Adipose tissue (tissue), 3 donors: ENCODE measurements around the gene CTXN1. TPM values are rescaled to one million over a fixed set of nuclear protein-coding genes. Genes with fewer than 3 reads are reported as not detected.
"Not testable (repeated sequence)": the region's sequence is repeated elsewhere in the genome, so short reads cannot be mapped to it uniquely, and the experiment has no call there.

ENCODE experiments used
- H3K27ac ChIP-seq: one replicate; pipeline ENCODE4 v1.5.1; 2013; ENCODE audit warnings: low read depth, low read length
- WGBS, 3 donors: extraction: QIAGEN DNeasy Blood & Tissue Kit; methylation state at CpG; one replicate each; pipeline ENCODE4 v1.1.7; 2013; 5-methylcytosine and 5-hydroxymethylcytosine counted together
- polyA plus RNA-seq, 3 donors: library from polyadenylated mRNA; stranded (reverse); fragments of 200-250 nt; gene quantifications; one replicate each; pipeline ENCODE4 v1.2.3, GENCODE V29; 2013
- donor health status: healthy with polysubstance abuse.
- donor health status: Bipolar disorder and iron deficiency.
- donor health status: healthy.

The CTXN1 gene
- polyA plus RNA-seq = 1 to 10 TPM in 1 of 3 donors, under 1 TPM in 2; 0.36 to 1.3 (median 0.86) TPM

- H3K27ac ChIP-seq = no peak within 1 kb of the TSS
- WGBS, 3 donors = 10 to 19% (median 17%) methylated on average over 26 to 63 of the region's 65 CpGs
These were observed at the start of gene CTXN1 for GRCh38 chr19:7926021-7926726. CTXN1 (minus strand) TSS chr19:7926135; CDS start chr19:7925538, 597 bp downstream.

GRCh38 chr19:7975037-7975436 lies 49.1 kb upstream of the CTXN1 start:
- no peak overlapping the region for H3K27ac ChIP-seq
- WGBS, 3 donors = 65 to 82% (median 71%) methylated on average over 7 of the region's 7 CpGs

GRCh38 chr19:7973883-7974282 lies 47.9 kb upstream of the CTXN1 start:
- 92 to 95% (median 93%) methylated on average over 12 of the region's 12 CpGs for WGBS, 3 donors

GRCh38 chr19:7971553-7972520 lies 45.9 kb upstream of the CTXN1 start:
- no peak overlapping the region for H3K27ac ChIP-seq
- 81 to 89% (median 81%) methylated on average over 35 of the region's 35 CpGs for WGBS, 3 donors

More at GRCh38 chr19:7973883-7974282, 47.9 kb upstream of the CTXN1 start:
- no peak overlapping the region for H3K27ac ChIP-seq

- 69 to 74% (median 74%) methylated on average over 12 of the region's 12 CpGs for WGBS, 3 donors
- no peak overlapping the region for H3K27ac ChIP-seq
These were observed 44.9 kb upstream of the CTXN1 start for GRCh38 chr19:7970716-7971448.

GRCh38 chr19:7969555-7969939 lies 43.6 kb upstream of the CTXN1 start:
- 90 to 92% (median 91%) methylated on average over 11 of the region's 11 CpGs for WGBS, 3 donors

GRCh38 chr19:7968796-7969554 lies 43.0 kb upstream of the CTXN1 start:
- no peak overlapping the region for H3K27ac ChIP-seq
- 88 to 92% (median 89%) methylated on average over 20 of the region's 20 CpGs for WGBS, 3 donors

More at GRCh38 chr19:7969555-7969939, 43.6 kb upstream of the CTXN1 start:
- H3K27ac ChIP-seq = no peak overlapping the region

- no peak overlapping the region for H3K27ac ChIP-seq
- 89 to 95% (median 94%) methylated on average over 15 of the region's 15 CpGs for WGBS, 3 donors
These were observed 42.3 kb upstream of the CTXN1 start for GRCh38 chr19:7968008-7968795.

GRCh38 chr19:7965921-7966665 lies 40.2 kb upstream of the CTXN1 start:
- no peak overlapping the region for H3K27ac ChIP-seq
- WGBS, 3 donors = 92% methylated on average over 12 of the region's 12 CpGs

GRCh38 chr19:7965259-7965841 lies 39.4 kb upstream of the CTXN1 start:
- H3K27ac ChIP-seq = no peak overlapping the region
- WGBS, 3 donors = 84 to 88% (median 87%) methylated on average over 12 of the region's 12 CpGs

GRCh38 chr19:7963566-7963965 lies 37.6 kb upstream of the CTXN1 start:
- WGBS, 3 donors = 93 to 97% (median 95%) methylated on average over 25 of the region's 25 CpGs
- H3K27ac ChIP-seq = no peak overlapping the region

- WGBS, 3 donors = 67 to 88% (median 87%) methylated on average over 22 of the region's 22 CpGs
- H3K27ac ChIP-seq = no peak overlapping the region
These were observed 36.8 kb upstream of the CTXN1 start for GRCh38 chr19:7962644-7963268.

- no peak overlapping the region for H3K27ac ChIP-seq
- WGBS, 3 donors = 66 to 85% (median 83%) methylated on average over 13 of the region's 13 CpGs
These were observed 36.1 kb upstream of the CTXN1 start for GRCh38 chr19:7961920-7962626.

GRCh38 chr19:7961082-7961481 lies 35.1 kb upstream of the CTXN1 start:
- H3K27ac ChIP-seq = not testable (repeated sequence)
- WGBS, 3 donors = 84 to 96% (median 94%) methylated on average over 4 of the region's 4 CpGs

GRCh38 chr19:7959211-7959610 lies 33.3 kb upstream of the CTXN1 start:
- no peak overlapping the region for H3K27ac ChIP-seq
- 37 to 69% (median 47%) methylated on average over 6 of the region's 6 CpGs for WGBS, 3 donors
